ENCODE results near the gene NLRP8. TPM values are rescaled to one million over a fixed set of nuclear protein-coding genes. Genes with fewer than 3 reads are reported as not detected.

NLRP8 gene
- total and polyA plus RNA-seq, 2 of the 4 experiments (the other 2 are of a cell fraction): not detected

GRCh38 chr19:55985254-55985653, 37.6 kb downstream of the NLRP8 start:
- H3K4me2 ChIP-seq (ENCODE audit: low read depth, low read length): no peak overlapping the region
- in situ Hi-C loops (cut with MboI; ENCODE audit: low sequenced_read_pairs): no loop called here
- H2AK9ac ChIP-seq (replicated peaks; ENCODE audit: low read depth, low read length, poor library complexity): no peak overlapping the region
- H3K14ac ChIP-seq (replicated peaks; ENCODE audit: low read depth, low read length): no peak overlapping the region
- no peak overlapping the region for H2BK15ac ChIP-seq (ENCODE audit: low read depth, low read length)
- H3K36me3 ChIP-seq (ENCODE audit: control insufficient read depth, insufficient read depth, low read length): no peaks in the 10 kb centered on the region
- dilution Hi-C loops (cut with HindIII; ENCODE audit: low sequenced_read_pairs, unreplicated experiment): no loop called here
- H3K27ac ChIP-seq (ENCODE audit: insufficient read depth, low read length): no peak overlapping the region
- no peak overlapping the region for H3K4me3 ChIP-seq (ENCODE audit: insufficient read depth, low read depth, low read length)
- ChIA-PET CTCF (no interaction called here), POLR2A (ENCODE audit: unreplicated experiment) (no interaction called here)
- ATAC-seq (ENCODE audit: low read depth): no peak
- no peak for DNase-seq
- H4K91ac ChIP-seq (ENCODE audit: insufficient read depth, low read depth, low read length): no peak overlapping the region
- H3K27me3 ChIP-seq (ENCODE audit: control insufficient read depth, insufficient read depth, low read length): no peaks in the 10 kb centered on the region
- no peak overlapping the region for H2AFZ ChIP-seq (replicated peaks; ENCODE audit: low read length, poor library complexity)
- no peak overlapping the region for H3K9ac ChIP-seq (ENCODE audit: low read depth, low read length)
- no peak overlapping the region for H3K23ac ChIP-seq (ENCODE audit: low read depth, low read length)
- no peak overlapping the region for H2BK5ac ChIP-seq (ENCODE audit: low read depth, low read length, poor library complexity, severe bottlenecking)
- intact Hi-C loops (cut with micrococcal nuclease): no loop called here
- H2AK5ac ChIP-seq (ENCODE audit: low read depth, low read length): no peak overlapping the region
- H4K20me1 ChIP-seq (ENCODE audit: insufficient read depth, low read length): no peaks in the 10 kb centered on the region
- H3K9me3 ChIP-seq (ENCODE audit: control insufficient read depth, insufficient read depth, low read length): peaks cover 31% of the 10 kb centered on the region
- H2BK20ac ChIP-seq (ENCODE audit: low read depth, low read length): no peak overlapping the region
- BruUV-seq (replicated peaks): no TSS peak
- no peaks in the 10 kb centered on the region for H3K79me1 ChIP-seq (ENCODE audit: low read depth in 1 of 2, low read length in 2 of 2)
- no CpG with 5 or more reads among the region's 1 CpG for WGBS, 2 experiments (ENCODE audit: extremely low coverage in 2 of 2, insufficient read length in 1 of 2)
- TF ChIP-seq RAD21 (IDR thresholded peaks at IDR 0.05; ENCODE audit: low read length) (no peak), MAFK (IDR thresholded peaks at IDR 0.05; ENCODE audit: low read depth, low read length) (no peak), POLR2A (IDR thresholded peaks at IDR 0.05; ENCODE audit: low read depth, low read length) (no peak), RFX5 (IDR thresholded peaks at IDR 0.05; ENCODE audit: low read depth, low read length) (no peak), USF2 (IDR thresholded peaks at IDR 0.05; ENCODE audit: low read depth, low read length) (no peak), MXI1 (IDR thresholded peaks at IDR 0.05; ENCODE audit: borderline replicate concordance, low read depth, low read length) (no peak), CHD1 (IDR thresholded peaks at IDR 0.05; ENCODE audit: low read depth, low read length) (no peak), FOS (IDR thresholded peaks at IDR 0.05; ENCODE audit: low read depth, low read length) (no peak), RCOR1 (IDR thresholded peaks at IDR 0.05; ENCODE audit: insufficient replicate concordance, low read length) (no peak), CEBPB (IDR thresholded peaks at IDR 0.05; ENCODE audit: low read depth, low read length) (no peak), CTCF (conservative IDR thresholded peaks at IDR 0.05; ENCODE audit: low read depth, low read length) (no peak), SMC3 (IDR thresholded peaks at IDR 0.05; ENCODE audit: low read depth, low read length) (no peak), NFE2L2 (IDR thresholded peaks at IDR 0.05; ENCODE audit: low read depth, low read length) (no peak)
- no peaks in the 10 kb centered on the region for H3K4me1 ChIP-seq (ENCODE audit: control insufficient read depth, insufficient read depth, low read length)
- no peak overlapping the region for H3K18ac ChIP-seq (ENCODE audit: low read depth, low read length)
- no peak overlapping the region for H3K56ac ChIP-seq (ENCODE audit: extremely low read depth, insufficient read depth, low read length)
- no peak overlapping the region for H2BK120ac ChIP-seq (ENCODE audit: low read depth, low read length)
- no peak overlapping the region for H3K4ac ChIP-seq (ENCODE audit: low read depth, low read length)
- no peak overlapping the region for H4K5ac ChIP-seq (ENCODE audit: low read depth, low read length)
- no peak overlapping the region for H4K8ac ChIP-seq (ENCODE audit: low read depth in 2 of 2, low read length in 2 of 2)
- no peaks in the 10 kb centered on the region for H3K9me1 ChIP-seq (ENCODE audit: insufficient read depth, low read length)
